Upper lobe of right lung (tissue), 1 donor: ENCODE measurements around the gene UBD. TPM values are rescaled to one million over a fixed set of nuclear protein-coding genes. Genes with fewer than 3 reads are reported as not detected.

Source experiments
- ATAC-seq: fragments of 200-7000 bp; cut with Tn5 transposase; one replicate; pipeline ENCODE4 v1.9.1; 2020; ENCODE audit warnings: mild to moderate bottlenecking, moderate library complexity
- DNase-seq: peaks from one replicate; pipeline ENCODE4 v3.0.0-alpha.2; 2020
- H3K27ac ChIP-seq: fragments of 200-600 bp; one replicate; pipeline ENCODE4 v1.8.0; 2022
- H3K27me3 ChIP-seq: fragments of 200-600 bp; one replicate; pipeline ENCODE4 v1.8.0; 2022; ENCODE audit warnings: mild to moderate bottlenecking
- H3K36me3 ChIP-seq: fragments of 200-600 bp; one replicate; pipeline ENCODE4 v1.8.0; 2022
- H3K4me1 ChIP-seq: fragments of 200-600 bp; one replicate; pipeline ENCODE4 v1.8.0; 2022
- H3K4me3 ChIP-seq: fragments of 200-600 bp; one replicate; pipeline ENCODE4 v1.8.0; 2022; ENCODE audit warnings: mild to moderate bottlenecking
- H3K9me3 ChIP-seq: fragments of 200-600 bp; one replicate; pipeline ENCODE4 v1.8.0; 2022
- CTCF ChIP-seq: fragments of 200-600 bp; IDR thresholded peaks from one replicate; pipeline ENCODE4 v1.8.0; 2022; ENCODE audit warnings: antibody characterized with exemption
- intact Hi-C: fragments of 100-400 bp; cut with DNase I; formaldehyde crosslinking; loops from one replicate; pipeline ENCODE4 v1.11.0; 2022
- total RNA-seq: library from RNA; stranded (reverse); fragmentation: NEBNext Ultra II Directional; extraction: Animal tissue kit (Norgen Biotek cat#: 25700); gene quantifications from one replicate; pipeline ENCODE4 v1.2.1, GENCODE V29; 2021
- donor health status: DM: no; HTN: yes; CAD: no; lungs with severe emphysema.

Gene UBD
- total RNA-seq, 1 donor from 2014 or later: 1.1 TPM

DNA sequence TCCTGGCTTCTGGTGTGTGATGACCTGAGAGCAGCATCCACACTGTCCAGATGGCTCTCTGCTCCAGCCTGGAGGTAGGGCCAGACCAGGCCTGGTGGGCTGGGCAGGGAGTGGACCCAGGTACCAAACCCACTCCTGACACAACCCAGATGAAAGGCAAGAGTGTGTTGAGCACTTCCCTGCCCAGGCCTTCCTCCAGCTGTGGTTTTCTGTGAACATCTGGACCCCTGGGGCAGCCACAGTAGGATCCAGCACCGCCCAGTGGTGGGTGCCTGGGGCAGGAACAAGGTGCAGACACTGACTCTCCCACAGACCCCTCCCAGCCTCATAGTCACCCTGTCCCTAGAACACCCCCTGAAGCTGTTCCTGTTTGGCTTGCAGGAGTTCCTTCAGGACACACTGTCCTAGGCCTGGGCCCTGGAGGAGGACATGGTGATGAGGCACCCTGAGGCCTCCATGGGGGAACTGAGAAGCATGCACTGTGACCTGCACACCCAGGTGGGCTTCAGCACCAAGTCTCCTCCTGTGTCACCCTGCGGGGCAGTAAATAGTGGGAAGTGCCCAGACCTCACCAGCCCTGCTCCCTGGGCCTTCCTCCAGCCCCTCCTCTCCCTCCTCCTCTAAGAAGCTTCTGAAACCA lies 28.7 kb downstream of the UBD start:
- no peaks in the 10 kb centered on the region for H3K4me1 ChIP-seq
- no peaks in the 10 kb centered on the region for H3K9me3 ChIP-seq
- intact Hi-C loops: no loop called here
- DNase-seq (no peak), ATAC-seq (no peak)
- H3K36me3 ChIP-seq: no peaks in the 10 kb centered on the region
- no peak overlapping the region for H3K27ac ChIP-seq
- H3K27me3 ChIP-seq: no peaks in the 10 kb centered on the region
- H3K4me3 ChIP-seq: no peak overlapping the region
- TF ChIP-seq CTCF: no peak

DNA sequence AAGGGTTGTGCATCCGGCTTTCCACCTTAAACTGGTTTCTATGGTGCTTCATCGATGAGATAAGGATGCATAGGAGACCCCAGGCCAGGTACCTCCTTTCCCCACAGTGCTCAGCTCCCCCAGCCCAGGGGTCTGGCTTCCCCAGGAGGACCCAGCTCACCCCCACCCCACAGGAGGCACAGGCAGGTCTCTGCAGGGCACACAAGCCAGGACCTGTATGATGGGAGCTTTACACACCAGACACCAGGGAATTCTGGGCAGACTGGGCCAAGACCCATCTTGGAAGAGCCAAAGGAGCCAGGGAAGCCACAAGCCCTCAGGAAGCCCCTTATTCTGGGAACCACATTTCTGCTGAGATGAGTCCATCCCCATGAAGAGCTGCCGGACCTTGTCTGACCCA lies 29.6 kb downstream of the UBD start:
- no peak overlapping the region for H3K27ac ChIP-seq
- H3K4me3 ChIP-seq: no peak overlapping the region
- intact Hi-C loops: no loop called here
- H3K9me3 ChIP-seq: no peaks in the 10 kb centered on the region
- H3K36me3 ChIP-seq: no peaks in the 10 kb centered on the region
- no peak for TF ChIP-seq CTCF
- H3K27me3 ChIP-seq: no peaks in the 10 kb centered on the region
- H3K4me1 ChIP-seq: no peaks in the 10 kb centered on the region
- DNase-seq (no peak), ATAC-seq (no peak)

DNA sequence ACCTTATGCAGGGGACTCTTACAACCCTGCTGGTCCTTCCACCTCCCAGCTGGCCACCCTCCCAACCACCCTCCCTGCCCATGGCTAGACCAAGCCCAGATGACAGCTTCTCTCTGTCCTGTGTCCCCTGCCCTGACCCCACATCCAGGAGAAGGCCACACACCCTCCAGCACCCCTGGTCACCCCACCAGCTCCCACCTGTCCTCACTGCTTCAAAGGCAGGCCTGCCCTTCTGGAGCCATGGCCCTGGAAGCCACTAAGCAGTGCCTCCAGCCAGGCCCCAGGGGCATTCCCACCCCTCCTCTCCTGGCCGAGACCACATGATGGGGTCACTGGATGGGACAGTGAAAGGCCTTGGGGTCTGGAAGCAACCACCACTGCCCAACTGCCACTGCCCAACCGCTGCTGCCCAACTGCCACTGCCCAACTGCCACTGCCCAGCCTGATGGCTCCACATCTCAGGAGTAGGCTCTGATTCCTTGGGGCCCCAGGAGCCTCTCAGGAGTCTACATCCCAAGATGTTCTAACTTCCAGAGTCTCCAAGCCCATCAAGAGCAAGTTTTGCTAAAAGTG lies 30.5 kb downstream of the UBD start:
- no peak for TF ChIP-seq CTCF
- intact Hi-C loops: no loop called here

DNA sequence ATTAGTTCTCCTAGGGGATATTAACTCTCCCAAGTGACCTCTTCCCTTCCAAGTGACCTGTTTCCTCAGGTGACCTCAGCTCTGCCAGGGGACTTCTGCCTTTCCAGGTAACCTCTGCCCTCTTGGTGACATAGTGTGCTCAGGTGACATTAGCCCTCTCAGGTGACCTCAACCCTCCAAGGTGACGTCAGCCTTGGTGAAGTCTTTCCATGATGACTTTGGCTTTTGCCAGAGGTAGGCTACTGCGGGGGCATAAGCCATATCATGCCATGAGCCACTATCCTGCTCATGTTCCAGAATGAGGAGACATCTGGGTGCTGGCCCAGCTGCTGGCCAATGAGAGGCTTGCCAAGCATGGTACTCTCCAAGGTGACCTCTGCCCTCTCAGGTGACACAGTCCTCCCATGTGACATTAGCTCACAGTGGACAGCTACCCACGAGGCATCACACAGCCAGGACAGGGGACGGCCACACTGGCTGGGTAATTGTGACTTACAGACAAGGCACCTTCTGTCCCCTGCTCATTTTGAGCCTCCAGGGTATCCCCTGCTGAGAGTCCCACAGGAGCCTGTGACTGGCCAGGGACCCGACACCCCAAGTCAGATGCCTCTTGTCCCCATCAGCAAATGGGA lies 31.1 kb downstream of the UBD start:
- no peaks in the 10 kb centered on the region for H3K27me3 ChIP-seq
- H3K36me3 ChIP-seq: no peaks in the 10 kb centered on the region
- TF ChIP-seq CTCF: no peak
- no peak for DNase-seq
- intact Hi-C loops: no loop called here
- no peak overlapping the region for H3K27ac ChIP-seq
- H3K4me1 ChIP-seq: no peaks in the 10 kb centered on the region
- no peaks in the 10 kb centered on the region for H3K9me3 ChIP-seq
- H3K4me3 ChIP-seq: no peak overlapping the region
- no peak for ATAC-seq

More for the DNA sequence above, 30.5 kb downstream of the UBD start:
- Histone ChIP-seq H3K4me3 (no peak overlapping the region), H3K27me3 (no peaks in the 10 kb centered on the region), H3K36me3 (no peaks in the 10 kb centered on the region), H3K4me1 (no peaks in the 10 kb centered on the region), H3K9me3 (no peaks in the 10 kb centered on the region), H3K27ac (no peak overlapping the region)
- ATAC-seq (no peak), DNase-seq (no peak)

DNA sequence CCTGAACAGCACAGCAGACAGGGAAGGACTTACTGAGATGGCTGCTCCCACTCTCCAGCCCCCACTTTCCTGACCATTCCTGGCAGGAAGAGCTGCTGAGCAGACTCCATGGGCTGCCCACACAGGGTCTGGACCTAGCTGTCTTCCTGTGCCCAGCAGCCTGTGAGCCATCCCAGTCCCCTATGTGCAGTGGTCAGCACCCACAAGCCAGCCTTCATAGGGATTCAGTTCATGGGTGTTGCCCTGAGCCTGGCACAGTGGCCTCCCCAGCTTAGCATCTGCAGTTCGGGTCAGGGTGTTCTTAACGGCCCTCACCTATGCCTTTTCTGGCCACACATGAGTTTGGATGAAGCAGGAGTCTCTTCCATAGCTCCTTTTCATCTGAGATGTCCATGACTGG lies 32.0 kb downstream of the UBD start:
- TF ChIP-seq CTCF: no peak
- ATAC-seq: no peak
- no peaks in the 10 kb centered on the region for H3K9me3 ChIP-seq
- H3K4me1 ChIP-seq: no peaks in the 10 kb centered on the region
- no peak overlapping the region for H3K27ac ChIP-seq
- H3K36me3 ChIP-seq: no peaks in the 10 kb centered on the region
- H3K4me3 ChIP-seq: no peak overlapping the region
- intact Hi-C loops: no loop called here
- DNase-seq: no peak
- no peaks in the 10 kb centered on the region for H3K27me3 ChIP-seq
